GM12801 (cell line): Measurements from ENCODE around the gene PHC2.

Experiments
- TF ChIP-seq, protein P1 (sequence below): IDR thresholded peaks from one replicate; pipeline ENCODE4 v1.5.1; 2011; ENCODE audit warnings: control low read depth; ENCODE audit not compliant: insufficient read length; ENCODE audit errors: extremely low read depth

Gene PHC2

DNA sequence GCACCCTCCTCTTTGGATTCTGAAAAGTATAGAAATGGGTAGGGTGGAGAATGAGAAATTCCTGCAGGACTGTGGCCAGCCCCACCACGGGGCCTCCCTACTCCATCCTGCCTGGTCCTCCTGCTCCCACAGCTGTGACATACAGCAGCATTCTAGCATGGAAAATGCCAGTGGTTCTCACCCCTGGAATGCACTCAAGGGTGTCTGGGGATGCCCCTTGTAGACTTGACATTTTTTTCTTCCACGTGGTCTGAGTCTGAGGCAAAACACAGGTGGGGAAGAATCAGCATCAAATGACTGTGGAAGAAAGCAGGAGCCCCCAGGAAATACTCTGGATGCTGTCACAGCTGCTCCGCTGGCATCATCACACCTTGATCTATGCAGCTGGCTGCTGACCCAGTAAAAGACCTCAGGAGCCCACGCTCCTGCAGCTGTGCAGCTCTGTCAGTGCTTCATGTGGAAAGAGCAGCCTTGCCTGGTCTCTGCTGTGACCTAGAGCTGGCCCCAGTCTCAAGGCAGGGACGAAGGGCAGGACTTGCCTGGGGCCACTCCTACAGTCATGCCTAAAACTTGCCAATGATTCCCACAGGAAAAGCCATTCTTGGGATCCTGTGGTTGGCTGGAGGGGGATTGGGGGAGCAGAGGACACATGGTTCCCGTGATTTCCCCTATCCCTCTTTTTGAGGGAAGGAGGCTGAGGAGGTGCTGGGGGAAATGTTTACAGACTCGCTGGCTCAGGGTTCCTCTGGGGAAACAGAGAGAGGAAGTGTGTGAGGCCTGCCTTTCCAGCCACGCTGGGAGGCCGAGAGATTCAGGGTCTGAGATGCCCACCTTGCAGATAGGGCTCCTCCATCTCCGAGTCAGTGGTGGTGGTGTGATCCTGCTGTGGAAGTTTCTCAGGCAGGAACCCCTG, 99.2 kb downstream of the PHC2 start:
- TF ChIP-seq, protein P1, sequence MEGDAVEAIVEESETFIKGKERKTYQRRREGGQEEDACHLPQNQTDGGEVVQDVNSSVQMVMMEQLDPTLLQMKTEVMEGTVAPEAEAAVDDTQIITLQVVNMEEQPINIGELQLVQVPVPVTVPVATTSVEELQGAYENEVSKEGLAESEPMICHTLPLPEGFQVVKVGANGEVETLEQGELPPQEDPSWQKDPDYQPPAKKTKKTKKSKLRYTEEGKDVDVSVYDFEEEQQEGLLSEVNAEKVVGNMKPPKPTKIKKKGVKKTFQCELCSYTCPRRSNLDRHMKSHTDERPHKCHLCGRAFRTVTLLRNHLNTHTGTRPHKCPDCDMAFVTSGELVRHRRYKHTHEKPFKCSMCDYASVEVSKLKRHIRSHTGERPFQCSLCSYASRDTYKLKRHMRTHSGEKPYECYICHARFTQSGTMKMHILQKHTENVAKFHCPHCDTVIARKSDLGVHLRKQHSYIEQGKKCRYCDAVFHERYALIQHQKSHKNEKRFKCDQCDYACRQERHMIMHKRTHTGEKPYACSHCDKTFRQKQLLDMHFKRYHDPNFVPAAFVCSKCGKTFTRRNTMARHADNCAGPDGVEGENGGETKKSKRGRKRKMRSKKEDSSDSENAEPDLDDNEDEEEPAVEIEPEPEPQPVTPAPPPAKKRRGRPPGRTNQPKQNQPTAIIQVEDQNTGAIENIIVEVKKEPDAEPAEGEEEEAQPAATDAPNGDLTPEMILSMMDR = no peak

DNA sequence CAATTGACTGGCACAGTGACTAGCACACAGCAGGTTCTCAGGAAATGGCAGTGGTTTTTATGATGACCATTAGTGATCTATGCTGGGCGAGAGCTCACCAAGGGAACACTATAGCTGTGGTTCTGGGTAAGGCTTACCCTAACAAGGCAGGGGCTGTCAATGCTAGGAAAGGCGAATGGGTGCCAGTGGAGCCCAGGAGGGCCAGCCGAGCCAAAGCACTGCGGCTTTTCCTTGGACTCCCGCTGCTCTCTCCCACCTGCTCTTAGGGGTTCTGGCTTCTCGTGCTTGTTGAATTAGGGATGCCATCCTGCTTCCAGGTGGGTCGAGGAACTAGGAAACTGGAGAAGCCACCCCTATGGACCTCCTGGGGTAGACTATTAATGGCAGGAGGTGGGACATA, 100.0 kb downstream of the PHC2 start:
- TF ChIP-seq, protein P1 = no peak

GRCh38 chr1:33330361-33330890, 100.5 kb downstream of the PHC2 start:
- TF ChIP-seq, protein P1 = no peak

DNA sequence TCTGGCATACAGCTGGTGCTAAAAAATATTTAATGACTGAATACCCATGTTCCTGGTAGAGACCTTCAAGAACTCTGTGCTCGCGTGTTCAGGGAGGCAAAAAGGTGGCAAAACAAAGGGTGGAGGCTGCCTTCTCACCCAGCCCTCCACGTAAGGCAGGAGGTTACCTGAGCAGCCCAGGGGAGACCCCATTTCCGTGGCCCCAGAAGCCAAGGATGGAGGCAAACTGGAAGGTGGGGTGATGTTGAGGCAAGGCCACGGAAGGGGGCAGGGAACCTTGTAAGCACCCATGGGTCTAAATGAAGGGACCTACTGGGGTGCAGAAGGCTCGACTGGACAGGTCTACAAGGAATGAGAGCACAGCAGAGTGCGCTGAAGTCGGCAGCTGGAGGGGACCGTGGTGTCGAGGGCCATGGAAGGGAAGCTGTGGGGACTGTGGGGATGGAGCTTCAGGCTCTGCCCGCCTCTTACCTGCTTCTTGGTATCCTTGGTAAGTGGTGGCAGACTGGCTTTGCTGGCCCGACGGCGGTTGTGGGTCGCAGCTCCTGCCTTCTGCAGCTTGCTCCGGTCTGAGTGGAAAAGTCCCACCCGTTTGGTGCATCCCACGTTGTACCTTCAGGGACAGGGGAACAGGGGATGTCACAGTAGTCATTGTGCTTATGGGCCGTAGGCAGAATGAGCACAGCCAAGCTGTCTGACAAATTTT, 101.1 kb downstream of the PHC2 start:
- TF ChIP-seq, protein P1 = no peak

- TF ChIP-seq, protein P1 = no peak
Observed at GRCh38 chr1:33328817-33329216, 102.1 kb downstream of the PHC2 start.

GRCh38 chr1:33327587-33328325, 103.1 kb downstream of the PHC2 start:
- TF ChIP-seq, protein P1 = no peak

DNA sequence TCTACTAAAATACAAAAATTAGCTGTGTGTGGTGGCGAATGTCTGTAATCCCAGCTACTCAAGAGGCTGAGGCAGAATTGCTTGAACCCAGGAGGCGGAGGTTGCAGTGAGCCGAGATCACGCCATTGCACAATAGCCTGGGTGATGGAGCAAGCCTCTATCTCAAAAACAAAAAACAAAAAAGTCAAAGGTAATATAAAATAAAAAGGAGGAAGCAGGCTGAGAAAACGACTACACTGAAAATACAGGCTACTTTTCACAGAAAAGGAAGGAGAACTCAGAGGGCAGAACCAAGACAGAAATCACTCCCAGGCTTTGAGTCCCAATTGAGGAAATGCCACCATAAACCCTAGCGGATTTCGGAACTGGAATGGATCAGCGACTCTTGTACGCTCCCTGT, 104.1 kb downstream of the PHC2 start:
- TF ChIP-seq, protein P1 = no peak
